Kidney epithelial cell (primary cell): ENCODE measurements around the gene TIAM2. TPM values are rescaled to one million over a fixed set of nuclear protein-coding genes. Genes with fewer than 3 reads are reported as not detected.
A peak's percentile ranks its signal among the peaks of the same experiment; 100 is the strongest.
"Not testable (repeated sequence)": the region's sequence is repeated elsewhere in the genome, so short reads cannot be mapped to it uniquely, and the experiment has no call there.

Source experiments
- DNase-seq: peaks from one replicate; pipeline ENCODE4 v3.0.0-alpha.2; 2010; ENCODE audit warnings: low read depth
- H3K27me3 ChIP-seq: 2 replicates; pipeline ENCODE4 v1.6.0; 2011; ENCODE audit warnings: low read length; ENCODE audit not compliant: control insufficient read depth, insufficient read depth
- H3K36me3 ChIP-seq: 2 replicates; pipeline ENCODE4 v1.5.1; 2011; ENCODE audit warnings: low read length; ENCODE audit not compliant: control insufficient read depth, insufficient read depth
- H3K4me3 ChIP-seq: 2 replicates; pipeline ENCODE4 v1.5.1; 2011; ENCODE audit warnings: low read depth, mild to moderate bottlenecking, control low read depth, low read length
- CTCF ChIP-seq: IDR thresholded peaks from 2 replicates; pipeline ENCODE4 v1.5.1; 2011; ENCODE audit warnings: mild to moderate bottlenecking, moderate library complexity, low read length, control low read depth, inconsistent platforms; ENCODE audit not compliant: insufficient read depth, poor library complexity, severe bottlenecking
- total RNA-seq: library from RNA; depleted of rRNA; stranded (reverse); fragments of >200 nt; gene quantifications from 2 replicates; pipeline ENCODE4 v1.2.3, GENCODE V29; 2015

The TIAM2 gene
- total RNA-seq, 1 donor from 2014 or later = 21.3 TPM

- H3K36me3 ChIP-seq = no peaks in the 10 kb centered on the region
- no peak for TF ChIP-seq CTCF
These were observed 38.2 kb upstream of the TIAM2 start for GRCh38 chr6:154956771-154957522.

GRCh38 chr6:154958469-154958868 is 36.6 kb upstream of the TIAM2 start:
- DNase-seq = no peak
- H3K4me3 ChIP-seq = no peak overlapping the region
- no peaks in the 10 kb centered on the region for H3K36me3 ChIP-seq
- no peaks in the 10 kb centered on the region for H3K27me3 ChIP-seq
- TF ChIP-seq CTCF = no peak

More at GRCh38 chr6:154956771-154957522, 38.2 kb upstream of the TIAM2 start:
- H3K27me3 ChIP-seq = no peaks in the 10 kb centered on the region
- no peak for DNase-seq
- no peak overlapping the region for H3K4me3 ChIP-seq

GRCh38 chr6:154960299-154960843 is 34.7 kb upstream of the TIAM2 start:
- H3K36me3 ChIP-seq = no peaks in the 10 kb centered on the region
- no peaks in the 10 kb centered on the region for H3K27me3 ChIP-seq
- TF ChIP-seq CTCF = no peak
- H3K4me3 ChIP-seq = no peak overlapping the region
- DNase-seq = no peak

GRCh38 chr6:154960854-154961530 is 34.1 kb upstream of the TIAM2 start:
- H3K27me3 ChIP-seq = no peaks in the 10 kb centered on the region
- H3K36me3 ChIP-seq = no peaks in the 10 kb centered on the region
- DNase-seq = no peak
- no peak overlapping the region for H3K4me3 ChIP-seq
- TF ChIP-seq CTCF = no peak

- no peaks in the 10 kb centered on the region for H3K36me3 ChIP-seq
- H3K4me3 ChIP-seq = no peak overlapping the region
- H3K27me3 ChIP-seq = no peaks in the 10 kb centered on the region
- peak; percentile 76 for DNase-seq
- TF ChIP-seq CTCF = no peak
These were observed 32.4 kb upstream of the TIAM2 start for GRCh38 chr6:154962753-154963152.

- not testable (repeated sequence) for H3K4me3 ChIP-seq, DNase-seq
These were observed 28.9 kb upstream of the TIAM2 start for GRCh38 chr6:154966065-154966770.

More at GRCh38 chr6:154966065-154966770, 28.9 kb upstream of the TIAM2 start:
- not testable (repeated sequence) for H3K36me3 ChIP-seq, H3K27me3 ChIP-seq
